ELF-1 (cell line): ENCODE measurements around the gene MRAS.
A peak's percentile ranks its signal among the peaks of the same experiment; 100 is the strongest.
"Not testable (repeated sequence)": the region's sequence is repeated elsewhere in the genome, so short reads cannot be mapped to it uniquely, and the experiment has no call there.

Source experiments
- DNase-seq: peaks from one replicate; pipeline ENCODE4 v3.0.0-alpha.2; 2016; ENCODE audit warnings: low read depth, low spot score

MRAS gene

GRCh38 chr3:138442433-138442832, 94.1 kb downstream of the MRAS start:
- peak; percentile 67 for DNase-seq

DNA sequence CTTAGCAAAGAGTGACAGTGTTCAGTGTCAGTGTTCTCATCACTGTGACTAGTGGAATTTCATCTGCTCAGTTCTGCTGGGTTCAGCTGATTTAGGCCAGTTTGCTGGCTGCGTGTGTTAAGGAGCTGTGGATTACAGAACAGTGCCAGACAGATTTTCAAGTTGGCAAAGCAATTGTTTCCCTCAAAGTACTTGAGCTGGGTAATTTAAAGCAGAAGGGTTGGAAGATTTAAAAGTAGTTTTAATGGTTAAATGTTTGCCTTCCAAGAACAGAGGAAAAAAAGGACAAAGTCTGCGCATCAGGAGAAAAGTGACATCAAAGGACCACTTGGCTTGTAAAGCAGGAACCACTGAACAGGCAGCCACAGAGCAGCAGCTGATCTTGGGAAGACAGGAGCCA, 94.7 kb downstream of the MRAS start:
- DNase-seq: no peak

- no peak for DNase-seq
These were observed 95.4 kb downstream of the MRAS start for GRCh38 chr3:138443521-138444503.

- no peak for DNase-seq
These were observed 96.9 kb downstream of the MRAS start for GRCh38 chr3:138445236-138445635.

DNA sequence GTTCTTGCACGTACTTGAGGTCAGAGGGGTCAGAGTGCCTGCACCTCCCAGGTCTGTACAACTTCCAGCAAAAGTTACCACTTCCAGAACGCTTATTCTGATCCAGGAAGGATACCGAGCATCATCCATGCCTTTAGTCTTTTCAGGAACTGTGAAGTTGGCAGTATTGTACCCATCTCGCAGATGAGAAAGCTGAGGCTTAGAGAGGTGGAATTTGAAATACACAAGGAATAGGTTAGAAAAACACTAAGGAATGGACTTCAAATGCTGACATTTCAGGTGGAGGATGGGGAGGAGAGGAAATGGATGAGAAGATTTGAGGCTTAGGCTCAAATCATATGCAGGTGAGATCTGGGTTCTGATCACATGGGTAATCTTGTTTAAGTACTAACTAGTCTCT, 97.3 kb downstream of the MRAS start:
- no peak for DNase-seq

GRCh38 chr3:138448631-138449030, 100.3 kb downstream of the MRAS start:
- no peak for DNase-seq

- DNase-seq: no peak
These were observed 101.1 kb downstream of the MRAS start for GRCh38 chr3:138449490-138449889.

GRCh38 chr3:138450181-138450580, 101.8 kb downstream of the MRAS start:
- DNase-seq: no peak

DNA sequence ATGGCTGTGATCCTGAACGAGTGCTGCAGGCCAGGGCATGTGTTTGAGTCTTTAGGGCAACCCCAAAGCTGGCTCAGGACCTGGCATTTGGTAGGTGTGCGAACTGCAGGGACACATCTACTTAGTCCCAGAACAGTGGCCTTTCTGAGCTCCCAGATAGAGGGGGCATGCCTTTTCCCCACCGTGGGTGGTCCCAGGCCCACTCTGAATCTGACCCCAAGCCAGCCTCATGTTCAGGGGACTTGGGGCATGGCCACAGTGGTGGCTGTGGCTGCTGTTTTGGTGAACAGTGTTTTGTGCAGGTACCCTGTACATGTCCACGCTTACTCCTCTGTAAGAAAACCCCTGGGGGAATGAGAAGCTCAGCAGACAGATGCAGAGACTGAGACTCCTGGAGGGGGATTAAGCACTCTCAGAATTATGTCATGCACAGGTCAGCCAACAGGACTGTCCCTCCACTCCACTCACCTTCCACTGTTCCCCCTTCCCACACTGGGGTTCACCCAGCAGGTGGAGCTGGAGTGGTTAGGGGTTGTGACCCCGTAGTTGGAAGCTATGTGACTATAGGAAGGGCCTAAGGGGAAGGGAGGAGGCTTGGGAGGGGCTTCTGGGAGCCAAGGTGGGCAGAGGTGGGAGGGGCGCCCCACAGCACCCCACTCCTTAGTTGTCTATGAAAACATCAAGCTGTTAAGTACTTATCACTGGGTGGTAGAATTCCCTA, 102.5 kb downstream of the MRAS start:
- no peak for DNase-seq

DNA sequence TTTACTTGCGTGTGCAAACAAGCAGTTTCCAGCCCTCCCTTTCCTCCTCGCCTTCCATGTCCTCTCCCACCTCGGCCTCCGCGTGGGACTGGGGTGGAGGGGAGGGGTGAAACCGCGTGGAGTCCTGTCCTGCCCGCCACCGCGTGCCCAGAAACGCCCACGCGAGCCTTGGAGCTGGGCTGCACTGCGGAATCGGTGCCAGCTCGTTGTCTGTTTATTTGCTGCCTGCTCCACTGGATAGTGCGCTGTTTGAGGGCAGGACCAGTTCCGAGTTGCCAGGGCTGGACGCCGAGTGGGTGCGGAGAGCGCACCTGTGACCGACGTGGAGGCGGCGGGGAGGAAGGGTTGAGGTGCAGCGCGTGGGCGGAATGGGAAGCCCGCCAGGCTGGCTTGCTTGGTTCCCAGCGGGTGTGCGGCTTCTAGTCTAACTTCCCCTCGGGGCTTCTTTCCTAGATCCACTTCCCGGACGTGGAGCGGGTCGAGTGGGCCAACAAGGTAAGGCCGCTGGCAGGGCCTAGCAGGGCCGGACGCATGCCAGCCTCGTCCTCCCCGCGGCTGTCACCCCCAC, 103.3 kb downstream of the MRAS start:
- DNase-seq: no peak

DNA sequence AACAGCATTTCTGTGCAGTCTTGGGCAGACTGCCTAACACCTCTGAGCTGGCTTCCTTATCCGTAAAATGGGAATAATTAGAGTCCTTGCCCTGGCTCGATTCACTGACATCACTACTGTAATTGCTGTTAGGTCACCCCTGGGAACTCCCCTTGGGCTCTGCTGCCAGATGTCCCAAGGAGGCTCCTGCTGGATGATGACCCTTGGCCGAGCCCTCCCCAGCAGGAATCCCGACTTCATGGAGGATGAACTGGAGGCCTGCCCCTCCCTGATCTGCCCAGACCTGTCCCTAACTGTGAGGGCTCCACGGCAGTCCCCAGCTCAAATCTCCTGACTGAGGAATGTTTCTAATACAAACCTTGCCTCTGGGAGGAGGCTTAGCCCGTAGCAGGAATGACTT, 104.1 kb downstream of the MRAS start:
- DNase-seq: peak; percentile 64

GRCh38 chr3:138453940-138454339, 105.6 kb downstream of the MRAS start:
- not testable (repeated sequence) for DNase-seq
